CD14-positive monocyte (primary cell): ENCODE data around the gene FAM25A. TPM values are rescaled to one million over a fixed set of nuclear protein-coding genes. Genes with fewer than 3 reads are reported as not detected.
"Not testable (repeated sequence)": the region's sequence is repeated elsewhere in the genome, so short reads cannot be mapped to it uniquely, and the experiment has no call there.

Source experiments
- DNase-seq, 3 donors: peaks; one replicate each; pipeline ENCODE4 v3.0.0-alpha.2; 2011 to 2022
- H2AFZ ChIP-seq: 2 replicates; pipeline ENCODE4 v1.6.0; 2012; ENCODE audit warnings: mild to moderate bottlenecking, low read depth, low read length, inconsistent platforms; ENCODE audit not compliant: insufficient read depth, poor library complexity, severe bottlenecking
- H3K27ac ChIP-seq, 2 donors: 1 replicate in 1 of 2; 2 replicates in 1 of 2; pipeline ENCODE4 v1.5.1; 2012 to 2013; ENCODE audit warnings: low read length in 2 of 2, control low read depth in 1 of 2, inconsistent platforms in 1 of 2, low read depth in 1 of 2, mild to moderate bottlenecking in 1 of 2
- H3K27me3 ChIP-seq, 2 donors: one replicate each; pipeline versions ENCODE4 v1.6.0 to v1.6.1; 2011 to 2013; ENCODE audit warnings: low read length in 2 of 2; ENCODE audit not compliant: control insufficient read depth in 2 of 2, insufficient read depth in 2 of 2
- H3K36me3 ChIP-seq, 2 donors: replicated peaks in 1 of 2; 1 replicate in 1 of 2; 2 replicates in 1 of 2; pipeline versions ENCODE4 v1.5.1 to v1.6.1; 2012 to 2013; ENCODE audit warnings: low read length in 2 of 2, control low read depth in 1 of 2, inconsistent platforms in 1 of 2, mild to moderate bottlenecking in 1 of 2; ENCODE audit not compliant: insufficient read depth in 2 of 2, control insufficient read depth in 1 of 2
- H3K4me1 ChIP-seq, 2 donors: 1 replicate in 1 of 2; 2 replicates in 1 of 2; pipeline versions ENCODE4 v1.5.1 to v1.6.1; 2012 to 2013; ENCODE audit warnings: low read length in 2 of 2, control low read depth in 1 of 2, inconsistent platforms in 1 of 2, mild to moderate bottlenecking in 1 of 2, moderate library complexity in 1 of 2; ENCODE audit not compliant: insufficient read depth in 2 of 2, control insufficient read depth in 1 of 2
- H3K4me2 ChIP-seq: replicated peaks from 2 replicates; pipeline ENCODE3; 2012; ENCODE audit warnings: low read length, moderate library complexity, mild to moderate bottlenecking; ENCODE audit not compliant: poor library complexity, severe bottlenecking; ENCODE audit errors: extremely low read depth
- H3K4me3 ChIP-seq, 3 experiments: fragments of 200-600 bp in 1 of 3; sonication (generic) in 1 of 3; replicated peaks in 1 of 3; 1 replicate in 2 of 3; 2 replicates in 1 of 3; pipeline ENCODE4 v1.5.1; 2011 to 2013; ENCODE audit warnings: low read length in 3 of 3, mild to moderate bottlenecking in 3 of 3, control low read depth in 2 of 3, low read depth in 2 of 3, inconsistent platforms in 1 of 3, moderate library complexity in 1 of 3
- H3K79me2 ChIP-seq: 2 replicates; pipeline ENCODE4 v1.6.0; 2012; ENCODE audit warnings: mild to moderate bottlenecking, control low read depth, inconsistent platforms, low read length, moderate library complexity; ENCODE audit not compliant: insufficient read depth
- H3K9ac ChIP-seq: 2 replicates; pipeline ENCODE4 v1.6.0; 2017; ENCODE audit warnings: low read length, mild to moderate bottlenecking; ENCODE audit not compliant: insufficient read depth, poor library complexity, severe bottlenecking
- H3K9me3 ChIP-seq, 2 donors: replicated peaks in 1 of 2; 1 replicate in 1 of 2; 2 replicates in 1 of 2; pipeline versions ENCODE4 v1.5.1 to v1.6.1; 2012 to 2013; ENCODE audit warnings: low read length in 2 of 2, control low read depth in 1 of 2; ENCODE audit not compliant: control insufficient read depth in 1 of 2, insufficient read depth in 1 of 2
- H4K20me1 ChIP-seq: 2 replicates; pipeline ENCODE4 v1.6.0; 2012; ENCODE audit warnings: mild to moderate bottlenecking, low read length, control low read depth, moderate library complexity; ENCODE audit not compliant: insufficient read depth
- H3K27ac Mint-ChIP-seq, 7 donors: one replicate each; pipeline ENCODE4 v1.8.0; 2020; ENCODE audit warnings: mild to moderate bottlenecking in 7 of 7, mixed read lengths in 7 of 7, moderate library complexity in 6 of 7, inconsistent platforms in 2 of 7
- H3K27me3 Mint-ChIP-seq, 3 donors: one replicate each; pipeline ENCODE4 v1.8.0; 2021 to 2022; ENCODE audit warnings: low read depth in 3 of 3, mild to moderate bottlenecking in 3 of 3, mixed read lengths in 3 of 3, moderate library complexity in 3 of 3, inconsistent platforms in 1 of 3
- H3K36me3 Mint-ChIP-seq, 2 donors: one replicate each; pipeline ENCODE4 v1.8.0; 2020; ENCODE audit warnings: mixed read lengths in 2 of 2, inconsistent platforms in 1 of 2, mild to moderate bottlenecking in 1 of 2
- H3K4me1 Mint-ChIP-seq: one replicate; pipeline ENCODE4 v1.8.0; 2020; ENCODE audit warnings: mild to moderate bottlenecking, mixed read lengths
- H3K4me3 Mint-ChIP-seq, 2 donors: one replicate each; pipeline ENCODE4 v1.8.0; 2020; ENCODE audit warnings: mild to moderate bottlenecking in 2 of 2, mixed read lengths in 2 of 2, moderate library complexity in 1 of 2
- H3K9me3 Mint-ChIP-seq, 7 donors: one replicate each; pipeline ENCODE4 v1.8.0; 2020 to 2022; ENCODE audit warnings: mixed read lengths in 7 of 7, mild to moderate bottlenecking in 6 of 7, moderate library complexity in 6 of 7, inconsistent platforms in 2 of 7
- WGBS: methylation state at CpG from one replicate; pipeline ENCODE4 v1.1.5; 2013; ENCODE audit warnings: missing lambda C conversion rate; ENCODE audit not compliant: insufficient coverage; 5-methylcytosine and 5-hydroxymethylcytosine counted together
- intact Hi-C, 2 donors: fragments of 100-400 bp; cut with micrococcal nuclease; formaldehyde crosslinking; loops; one replicate each; pipeline versions ENCODE4 v1.15.0 to v1.15.1; 2023
- polyA plus RNA-seq, 3 donors: library from polyadenylated mRNA; depleted of rRNA in 1 of 3; unstranded in 2 of 3; stranded (reverse) in 1 of 3; fragments of 300-500 nt in 2 of 3; fragments of >200 nt in 1 of 3; fragmentation: Illumina TruSeq in 2 of 3; gene quantifications; 1 replicate in 2 of 3; 2 replicates in 1 of 3; pipeline ENCODE4 v1.2.3, GENCODE V29; 2012 to 2021
- TF ChIP-seq, protein P1 (sequence below): fragments of 200-600 bp; IDR thresholded peaks from one replicate; pipeline ENCODE4 v1.8.0; 2022; ENCODE audit warnings: antibody characterized with exemption, mild to moderate bottlenecking

The FAM25A gene
- polyA plus RNA-seq, 3 donors: not detected

DNA sequence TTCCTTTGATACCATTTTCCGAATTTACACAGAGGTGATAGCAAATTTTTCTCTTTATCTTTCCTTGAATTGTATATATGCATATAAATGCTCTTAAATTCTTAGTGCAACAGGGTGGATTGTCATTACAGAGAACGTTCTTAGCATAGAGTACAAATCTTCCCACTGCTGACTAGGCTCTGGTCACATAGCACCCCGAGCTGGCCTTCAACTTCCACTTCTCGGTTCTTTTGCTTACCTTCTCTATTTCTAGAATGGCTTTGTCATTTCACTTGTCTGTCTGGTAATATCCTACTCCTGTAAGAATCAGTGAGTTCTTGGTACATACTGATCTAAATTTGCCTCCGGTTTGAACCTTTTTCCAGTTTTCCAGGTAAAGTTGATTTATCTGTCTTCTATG is 38.4 kb upstream of the FAM25A start:
- H3K4me2 ChIP-seq: no peak overlapping the region

DNA sequence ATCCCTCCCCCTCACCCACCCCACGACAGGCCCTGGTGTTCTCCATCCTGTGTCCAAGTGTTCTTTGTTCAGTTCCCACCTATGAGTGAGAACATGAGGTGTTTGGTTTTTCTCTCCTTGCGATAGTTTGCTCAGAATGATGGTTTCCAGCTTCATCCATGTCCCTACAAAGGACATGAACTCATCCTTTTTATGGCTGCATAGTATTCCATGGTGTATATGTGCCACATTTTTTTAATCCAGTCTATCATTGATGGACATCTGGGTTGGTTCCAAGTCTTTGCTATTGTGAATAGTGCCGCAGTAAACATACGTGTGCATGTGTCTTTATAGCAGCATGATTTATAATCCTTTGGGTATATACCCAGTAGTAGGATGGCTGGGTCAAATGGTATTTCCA is 35.6 kb upstream of the FAM25A start:
- not testable (repeated sequence) for H3K4me3 Mint-ChIP-seq

More for the DNA sequence above, 38.4 kb upstream of the FAM25A start:
- Histone ChIP-seq H3K27ac (no peak overlapping the region), H2AFZ (no peak overlapping the region), H3K4me3 (no peak overlapping the region), H3K36me3 (no peaks in the 10 kb centered on the region), H3K9ac (no peak overlapping the region), H3K4me1 (no peaks in the 10 kb centered on the region), H4K20me1 (no peaks in the 10 kb centered on the region), H3K79me2 (no peaks in the 10 kb centered on the region), H3K9me3 (no peaks in the 10 kb centered on the region), H3K27me3 (no peaks in the 10 kb centered on the region)
- Mint-ChIP-seq H3K27ac (no peak overlapping the region), H3K4me1 (no peaks in the 10 kb centered on the region), H3K27me3 (peaks cover 7 to 9% (median 8%) of the 10 kb centered on the region in 3 donors), H3K9me3 (peaks cover 0 to 4% (median 2%) of the 10 kb centered on the region in 7 donors), H3K4me3 (no peak overlapping the region), H3K36me3 (no peaks in the 10 kb centered on the region)
- no peak for DNase-seq
- 57% methylated on average over 2 of the region's 5 CpGs for WGBS
- intact Hi-C loops: no loop called here
- TF ChIP-seq, protein P1, sequence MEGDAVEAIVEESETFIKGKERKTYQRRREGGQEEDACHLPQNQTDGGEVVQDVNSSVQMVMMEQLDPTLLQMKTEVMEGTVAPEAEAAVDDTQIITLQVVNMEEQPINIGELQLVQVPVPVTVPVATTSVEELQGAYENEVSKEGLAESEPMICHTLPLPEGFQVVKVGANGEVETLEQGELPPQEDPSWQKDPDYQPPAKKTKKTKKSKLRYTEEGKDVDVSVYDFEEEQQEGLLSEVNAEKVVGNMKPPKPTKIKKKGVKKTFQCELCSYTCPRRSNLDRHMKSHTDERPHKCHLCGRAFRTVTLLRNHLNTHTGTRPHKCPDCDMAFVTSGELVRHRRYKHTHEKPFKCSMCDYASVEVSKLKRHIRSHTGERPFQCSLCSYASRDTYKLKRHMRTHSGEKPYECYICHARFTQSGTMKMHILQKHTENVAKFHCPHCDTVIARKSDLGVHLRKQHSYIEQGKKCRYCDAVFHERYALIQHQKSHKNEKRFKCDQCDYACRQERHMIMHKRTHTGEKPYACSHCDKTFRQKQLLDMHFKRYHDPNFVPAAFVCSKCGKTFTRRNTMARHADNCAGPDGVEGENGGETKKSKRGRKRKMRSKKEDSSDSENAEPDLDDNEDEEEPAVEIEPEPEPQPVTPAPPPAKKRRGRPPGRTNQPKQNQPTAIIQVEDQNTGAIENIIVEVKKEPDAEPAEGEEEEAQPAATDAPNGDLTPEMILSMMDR: no peak

More for the DNA sequence above, 35.6 kb upstream of the FAM25A start:
- H3K36me3 ChIP-seq, H3K4me3 ChIP-seq, H3K27ac ChIP-seq, H2AFZ ChIP-seq, DNase-seq, H3K27me3 Mint-ChIP-seq, H3K27me3 ChIP-seq, H3K4me1 Mint-ChIP-seq, H3K9me3 ChIP-seq, H3K79me2 ChIP-seq, H3K27ac Mint-ChIP-seq, H3K36me3 Mint-ChIP-seq, H4K20me1 ChIP-seq, intact Hi-C loops, H3K4me1 ChIP-seq, H3K4me2 ChIP-seq, H3K9ac ChIP-seq, H3K9me3 Mint-ChIP-seq: not testable (repeated sequence)
- WGBS: no CpG with 5 or more reads among the region's 4 CpGs
